Epithelial cell of esophagus (primary cell): Measurements from ENCODE around the gene SH2D5.

Source experiments
- DNase-seq: peaks from one replicate; pipeline ENCODE4 v3.0.0; 2010; ENCODE audit warnings: low read depth
- H3K4me3 ChIP-seq: 2 replicates; pipeline ENCODE4 v1.5.1; 2011; ENCODE audit warnings: mild to moderate bottlenecking, low read length, control low read depth
- CTCF ChIP-seq: IDR thresholded peaks from 2 replicates; pipeline ENCODE4 v1.5.1; 2011; ENCODE audit warnings: low read depth, mild to moderate bottlenecking, low read length, control low read depth, inconsistent platforms; ENCODE audit not compliant: insufficient read depth; ENCODE audit errors: missing control alignments

The SH2D5 gene

GRCh38 chr1:20733360-20733975, 965 bp upstream of the SH2D5 start:
- no peak overlapping the region for H3K4me3 ChIP-seq
- no peak for DNase-seq
- TF ChIP-seq CTCF = no peak

GRCh38 chr1:20732071-20732587, 374 bp downstream of the SH2D5 start:
- DNase-seq = peak; percentile 86

GRCh38 chr1:20731057-20731991, 1.2 kb downstream of the SH2D5 start:
- H3K4me3 ChIP-seq = peak overlapping the region; percentile 62
- TF ChIP-seq CTCF = no peak

More at GRCh38 chr1:20732071-20732587, 374 bp downstream of the SH2D5 start:
- no peak for TF ChIP-seq CTCF
- H3K4me3 ChIP-seq = peak overlapping the region; percentile 62

GRCh38 chr1:20730690-20731056, 1.8 kb downstream of the SH2D5 start:
- H3K4me3 ChIP-seq = peak overlapping the region; percentile 62
- no peak for DNase-seq
- no peak for TF ChIP-seq CTCF

More at GRCh38 chr1:20731057-20731991, 1.2 kb downstream of the SH2D5 start:
- no peak for DNase-seq

GRCh38 chr1:20729990-20730689, 2.4 kb downstream of the SH2D5 start:
- TF ChIP-seq CTCF = no peak
- H3K4me3 ChIP-seq = no peak overlapping the region
- DNase-seq = no peak

- H3K4me3 ChIP-seq = no peak overlapping the region
- no peak for TF ChIP-seq CTCF
- no peak for DNase-seq
Measured at GRCh38 chr1:20729155-20729931, 3.2 kb downstream of the SH2D5 start.
